ENCODE measurements around the gene KLK1. TPM values are rescaled to one million over a fixed set of nuclear protein-coding genes. Genes with fewer than 3 reads are reported as not detected.
"Not testable (repeated sequence)": the region's sequence is repeated elsewhere in the genome, so short reads cannot be mapped to it uniquely, and the experiment has no call there.

KLK1 gene
- total RNA-seq, 1 donor from 2014 or later, result not detected

GRCh38 chr19:50791594-50792271, 31.9 kb downstream of the KLK1 start:
- DNase-seq, result no peak

GRCh38 chr19:50790922-50791467, 32.6 kb downstream of the KLK1 start:
- no peak for DNase-seq

GRCh38 chr19:50790396-50790795, 33.2 kb downstream of the KLK1 start, which contains the start of gene ACP4:
Gene ACP4, plus strand, starts transcription at chr19:50790415. Its CDS starts 0 bp downstream, at chr19:50790415.
- no peak for DNase-seq

- DNase-seq, result no peak
These were observed 38.3 kb downstream of the KLK1 start for GRCh38 chr19:50785329-50785728.

GRCh38 chr19:50784710-50785109, 38.9 kb downstream of the KLK1 start:
- no peak for DNase-seq

GRCh38 chr19:50783848-50784152, 39.8 kb downstream of the KLK1 start:
- not testable (repeated sequence) for DNase-seq

- DNase-seq, result no peak
These were observed 42.7 kb downstream of the KLK1 start for GRCh38 chr19:50780753-50781435.

GRCh38 chr19:50779504-50780457, 43.8 kb downstream of the KLK1 start:
- DNase-seq, result no peak

- DNase-seq, result no peak
These were observed 44.6 kb downstream of the KLK1 start for GRCh38 chr19:50778906-50779430.

- DNase-seq, result no peak
These were observed 45.7 kb downstream of the KLK1 start for GRCh38 chr19:50777830-50778303.

- no peak for DNase-seq
These were observed 46.3 kb downstream of the KLK1 start for GRCh38 chr19:50777261-50777660.

- DNase-seq, result no peak
These were observed 47.5 kb downstream of the KLK1 start for GRCh38 chr19:50776131-50776530.

- not testable (repeated sequence) for DNase-seq
These were observed 50.1 kb downstream of the KLK1 start for GRCh38 chr19:50773454-50773853.

GRCh38 chr19:50772912-50773311, 50.7 kb downstream of the KLK1 start:
- not testable (repeated sequence) for DNase-seq

GRCh38 chr19:50772476-50772875, 51.1 kb downstream of the KLK1 start:
- DNase-seq, result no peak

GRCh38 chr19:50770888-50771287, 52.7 kb downstream of the KLK1 start:
- no peak for DNase-seq

- not testable (repeated sequence) for DNase-seq
These were observed 53.4 kb downstream of the KLK1 start, which contains the start of gene GPR32 for GRCh38 chr19:50770164-50770563. Gene GPR32, plus strand, starts transcription at chr19:50770464. Its CDS starts 137 bp downstream, at chr19:50770601.

Small RNA genes within 50 kb of the gene (small RNA-seq; reads per million reads assigned to genes)
- gene SNORD88A (ENCODE audit: low replicate concordance), result 99.1 reads per million, percentile 97 among the genes with 10 or more reads in this experiment
- not detected for gene SNORD88B (ENCODE audit: low replicate concordance)
- not detected for gene SNORD88C (ENCODE audit: low replicate concordance)

Other genes starting within 250 kb of the KLK1 start
- 0.10 TPM for gene SYT3, start 183.9 kb downstream of the KLK1 start, total RNA-seq
- not detected for gene C19orf81, start 174.3 kb downstream of the KLK1 start, total RNA-seq
- 6.3 TPM for gene SHANK1, start 104.0 kb downstream of the KLK1 start, total RNA-seq
- 23.1 TPM for gene CLEC11A, start 100.4 kb downstream of the KLK1 start, total RNA-seq
- not detected for gene GPR32, start 53.3 kb downstream of the KLK1 start, total RNA-seq
- gene ACP4, start 33.4 kb downstream of the KLK1 start, total RNA-seq, result not detected
- gene KLK15, start 9.8 kb upstream of the KLK1 start, total RNA-seq, result not detected
- not detected for gene KLK3, start 31.1 kb upstream of the KLK1 start, total RNA-seq
- not detected for gene KLK2, start 49.7 kb upstream of the KLK1 start, total RNA-seq
- gene KLK4, start 87.6 kb upstream of the KLK1 start, total RNA-seq, result not detected
- gene KLK5, start 129.3 kb upstream of the KLK1 start, total RNA-seq, result 1.1 TPM
- not detected for gene KLK6, start 145.8 kb upstream of the KLK1 start, total RNA-seq
- 0.51 TPM for gene KLK7, start 160.1 kb upstream of the KLK1 start, total RNA-seq
- 1.3 TPM for gene KLK8, start 177.8 kb upstream of the KLK1 start, total RNA-seq
- gene KLK10, start 195.9 kb upstream of the KLK1 start, total RNA-seq, result 13.8 TPM
- 11.4 TPM for gene KLK11, start 202.8 kb upstream of the KLK1 start, total RNA-seq
- gene KLK12, start 211.2 kb upstream of the KLK1 start, total RNA-seq, result 7.2 TPM
- 4.8 TPM for gene KLK13, start 241.3 kb upstream of the KLK1 start, total RNA-seq